ENCODE results near the gene CHST6.
"Not testable (repeated sequence)": the region's sequence is repeated elsewhere in the genome, so short reads cannot be mapped to it uniquely, and the experiment has no call there.

Gene CHST6

GRCh38 chr16:75475420-75475847, 19.8 kb downstream of the CHST6 start:
- DNase-seq = no peak

DNA sequence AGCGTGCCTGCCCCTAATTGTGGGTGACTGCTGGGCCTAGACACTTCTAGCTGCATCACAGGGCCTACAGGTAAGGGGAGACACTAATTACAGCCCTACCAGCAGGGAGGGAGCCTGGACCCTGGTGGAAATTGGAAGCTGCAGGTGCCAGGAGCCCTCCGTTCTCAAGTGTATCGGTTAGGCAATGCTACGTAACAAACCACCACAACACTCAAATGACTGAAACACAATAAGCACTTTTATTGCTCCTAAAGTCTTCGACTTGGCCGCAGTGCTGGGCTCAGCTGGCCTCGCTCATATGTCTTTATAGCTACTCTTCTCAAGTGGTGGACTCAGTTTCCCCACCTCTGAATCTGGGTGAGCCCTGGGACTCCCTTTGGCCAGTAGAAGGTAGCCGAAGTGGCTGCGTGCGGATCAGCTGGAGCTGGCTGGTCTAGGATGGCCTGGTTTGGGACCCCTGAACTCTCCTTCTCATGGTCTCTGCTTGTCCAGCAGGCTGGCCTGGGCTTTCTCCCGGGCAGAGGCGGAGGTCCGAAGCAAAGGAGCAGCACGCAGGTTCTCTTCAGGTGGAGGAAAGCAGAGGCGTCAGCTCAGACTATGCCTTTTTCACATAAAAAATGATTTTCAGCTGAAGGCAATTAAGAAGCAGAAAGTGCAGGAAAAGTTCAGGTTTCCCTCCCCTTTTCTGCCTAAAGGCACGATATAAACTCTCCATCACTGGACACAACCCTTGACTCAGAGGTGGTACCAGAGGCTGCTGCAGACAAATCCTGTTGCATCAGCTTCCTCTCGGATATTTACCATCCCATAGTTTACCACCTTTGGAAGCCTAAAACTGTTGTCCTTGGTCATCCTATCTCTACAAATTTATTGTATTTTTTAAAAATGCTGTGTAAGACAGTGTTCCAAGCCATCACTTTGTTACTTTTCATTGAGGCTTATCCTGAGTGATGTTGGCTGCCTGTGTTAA, 22.0 kb downstream of the CHST6 start:
- no peak for DNase-seq

DNA sequence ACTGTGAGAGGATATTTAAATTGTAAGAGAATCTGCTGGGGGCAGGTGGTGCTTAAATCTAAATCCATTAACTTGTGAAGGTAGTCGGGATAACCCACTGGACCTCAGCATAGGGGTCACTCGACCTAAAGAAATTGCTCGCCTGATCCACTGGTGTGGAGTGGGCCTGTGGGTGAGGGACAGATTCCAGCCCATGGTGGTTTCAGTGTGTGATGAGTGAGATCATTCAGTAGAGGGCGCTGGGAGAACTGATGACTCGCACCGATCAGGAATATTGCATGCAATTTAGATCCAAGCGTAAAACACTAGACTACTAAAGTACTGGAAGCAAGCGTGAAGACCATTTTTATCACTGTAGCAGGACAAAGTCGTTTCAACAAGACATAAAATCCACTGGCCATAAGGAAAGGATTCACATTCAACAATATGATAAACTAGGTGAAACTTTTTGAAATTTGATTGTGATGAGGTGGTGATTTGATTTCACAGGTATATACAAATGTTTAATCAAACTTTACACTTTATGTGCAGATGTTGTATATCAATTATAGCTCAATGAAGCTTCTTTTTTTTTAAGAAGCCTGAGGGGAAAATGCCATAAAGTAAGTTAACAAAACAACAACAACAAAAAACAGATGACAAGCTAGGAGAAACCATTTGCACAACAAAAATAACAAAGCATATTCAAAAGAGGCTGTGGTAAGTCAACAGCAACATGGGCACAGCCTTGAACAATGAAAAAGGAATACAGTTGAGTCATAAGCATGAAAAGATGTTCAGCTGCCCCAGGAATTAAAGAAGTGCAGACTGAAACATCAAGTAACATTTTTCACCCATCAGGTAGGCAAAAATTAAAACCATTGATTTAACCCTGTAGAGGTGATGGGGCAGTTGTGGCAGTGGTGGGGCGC, 23.3 kb downstream of the CHST6 start:
- DNase-seq = peak; percentile 11

GRCh38 chr16:75466760-75467159, 28.5 kb downstream of the CHST6 start:
- no peak for DNase-seq

DNA sequence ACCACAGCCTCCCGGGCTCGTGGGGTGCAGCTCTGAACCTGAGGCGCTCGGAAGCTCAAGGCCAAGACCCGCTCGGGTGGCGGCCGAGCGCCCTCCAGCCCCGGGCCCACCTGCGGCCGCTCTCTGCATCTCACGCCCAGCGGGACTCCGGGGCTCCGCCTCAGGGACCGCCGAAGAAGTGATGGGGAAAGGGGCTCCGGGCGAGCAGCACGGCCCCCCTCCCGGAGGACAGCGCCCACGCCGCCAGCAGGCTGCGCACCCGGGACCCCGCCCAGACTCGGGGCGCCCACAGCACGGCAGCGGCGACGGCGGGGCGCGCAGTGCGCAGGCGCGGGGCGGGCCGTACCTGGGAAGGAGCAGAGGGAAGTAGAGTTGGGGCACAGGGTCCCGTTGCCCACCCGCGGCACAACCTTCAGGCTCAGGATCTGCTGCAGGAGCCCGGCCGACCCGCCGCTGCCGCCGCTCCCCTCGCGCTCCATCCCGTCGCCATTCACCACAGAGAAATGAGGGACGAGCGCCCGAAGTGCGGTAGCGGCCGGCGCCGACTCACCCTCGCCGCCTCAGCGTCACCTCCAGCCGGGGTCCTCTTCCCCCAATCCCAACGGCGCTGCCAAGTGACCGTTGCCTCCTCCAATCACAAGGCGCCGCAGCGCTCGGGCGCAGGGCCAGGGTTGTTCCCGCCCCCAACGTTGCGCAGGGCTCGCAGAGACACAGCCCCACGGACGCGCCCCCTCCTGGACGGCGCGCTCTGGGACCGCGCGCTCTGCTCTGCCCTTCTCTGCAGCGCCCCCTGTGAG, 30.9 kb downstream of the CHST6 start, which contains the start of gene TMEM170A:
Gene TMEM170A, minus strand, starts transcription at position 568 of the 797 bp plus-strand sequence. Its CDS starts 89 bp downstream, at position 479.
- DNase-seq = peak; percentile 83

DNA sequence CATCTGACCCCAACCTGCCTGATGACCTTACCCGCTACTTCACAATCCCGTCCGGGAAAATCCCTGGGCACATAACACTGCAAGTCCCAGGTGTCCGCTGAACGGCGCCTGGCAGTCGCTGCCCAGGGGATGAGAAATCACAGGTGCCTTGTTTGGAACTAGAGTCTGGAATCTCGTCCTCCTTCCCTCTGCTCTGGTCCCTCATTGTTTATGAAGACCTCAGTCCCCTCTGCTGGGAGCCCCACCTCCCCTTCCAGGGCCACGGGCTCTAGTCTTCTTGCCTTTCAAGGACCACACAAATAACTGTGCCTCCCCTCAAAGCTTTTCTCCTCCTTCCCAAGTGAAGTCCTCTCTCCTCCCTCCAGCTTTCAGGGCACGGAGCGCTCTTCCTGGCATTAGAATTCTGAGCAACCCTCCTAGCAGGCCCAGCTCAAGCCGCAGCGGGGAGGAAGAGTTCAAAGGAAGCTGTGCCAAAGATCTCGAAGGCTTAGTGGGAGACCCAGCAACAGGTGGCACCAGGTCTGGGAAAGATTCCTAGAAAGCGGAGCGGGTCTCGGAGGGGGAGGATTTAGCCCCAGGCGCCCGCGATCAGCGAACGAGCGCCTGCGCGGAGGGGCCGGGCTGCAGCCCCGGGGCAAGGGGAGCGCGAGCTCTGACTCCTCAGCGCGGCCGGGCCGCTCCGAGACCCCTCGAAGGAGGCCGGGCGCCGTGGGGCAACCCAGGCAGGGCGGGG, 31.7 kb downstream of the CHST6 start:
- not testable (repeated sequence) for DNase-seq

- no peak for DNase-seq
These were observed 32.4 kb downstream of the CHST6 start for GRCh38 chr16:75462806-75463205.

- DNase-seq = no peak
These were observed 33.7 kb downstream of the CHST6 start for GRCh38 chr16:75461575-75461974.

DNA sequence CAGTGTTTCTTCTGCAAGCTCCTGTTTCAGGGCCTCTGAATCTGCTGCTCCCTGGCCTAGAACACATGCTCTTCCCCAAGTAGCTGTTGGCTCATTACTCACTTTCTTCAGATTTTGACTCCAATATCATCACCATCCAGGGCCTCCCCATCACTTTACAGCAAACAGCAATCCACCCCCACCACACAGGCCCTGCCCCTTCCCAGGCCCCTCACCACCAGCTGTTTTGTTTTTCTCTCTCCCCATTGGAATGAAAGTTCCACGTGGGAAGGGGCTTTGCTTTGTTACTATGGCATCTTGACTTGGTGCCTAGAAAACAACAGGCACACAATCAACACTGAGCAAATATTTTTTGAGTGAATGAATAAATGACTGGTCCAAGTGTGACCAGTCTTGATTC, 34.8 kb downstream of the CHST6 start:
- DNase-seq = no peak

- no peak for DNase-seq
These were observed 35.5 kb downstream of the CHST6 start for GRCh38 chr16:75459691-75460090.

DNA sequence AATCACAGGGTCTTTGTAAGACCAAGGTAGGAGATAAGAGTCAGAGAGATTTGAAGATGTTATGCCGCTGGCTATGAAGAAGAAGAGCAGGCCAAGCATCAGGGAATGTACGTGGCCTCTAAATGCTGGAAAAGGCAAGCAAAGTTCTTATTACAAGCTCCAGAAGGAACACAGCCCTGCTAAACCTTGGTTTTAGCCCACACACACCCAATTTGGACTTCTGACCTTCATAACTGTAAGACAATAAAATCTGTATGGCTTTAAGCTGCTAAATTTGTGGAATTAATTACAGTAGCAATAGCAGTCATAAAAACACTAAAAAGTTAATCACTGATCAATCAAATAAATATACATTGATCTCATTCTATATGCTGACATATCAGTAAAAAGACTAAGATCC, 36.8 kb downstream of the CHST6 start:
- DNase-seq = no peak

DNA sequence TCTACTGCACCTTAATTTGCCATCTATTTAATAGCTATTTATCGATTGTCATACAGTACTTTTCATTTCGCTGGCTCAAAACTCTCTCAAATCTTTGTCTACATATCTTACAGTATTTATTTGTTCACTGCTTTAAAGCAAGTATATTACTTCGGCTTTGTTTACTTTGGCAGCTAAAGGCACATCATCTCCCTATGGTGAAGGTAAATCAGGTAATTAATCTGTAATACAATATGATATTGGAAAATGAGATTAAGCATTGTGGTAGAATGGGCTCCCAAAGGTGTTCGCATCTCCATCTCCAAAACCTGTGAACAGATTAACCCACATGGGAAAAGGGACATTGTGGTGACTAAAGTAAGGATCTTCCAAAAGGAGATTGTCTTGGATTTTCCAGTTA, 37.2 kb downstream of the CHST6 start:
- DNase-seq = no peak

DNA sequence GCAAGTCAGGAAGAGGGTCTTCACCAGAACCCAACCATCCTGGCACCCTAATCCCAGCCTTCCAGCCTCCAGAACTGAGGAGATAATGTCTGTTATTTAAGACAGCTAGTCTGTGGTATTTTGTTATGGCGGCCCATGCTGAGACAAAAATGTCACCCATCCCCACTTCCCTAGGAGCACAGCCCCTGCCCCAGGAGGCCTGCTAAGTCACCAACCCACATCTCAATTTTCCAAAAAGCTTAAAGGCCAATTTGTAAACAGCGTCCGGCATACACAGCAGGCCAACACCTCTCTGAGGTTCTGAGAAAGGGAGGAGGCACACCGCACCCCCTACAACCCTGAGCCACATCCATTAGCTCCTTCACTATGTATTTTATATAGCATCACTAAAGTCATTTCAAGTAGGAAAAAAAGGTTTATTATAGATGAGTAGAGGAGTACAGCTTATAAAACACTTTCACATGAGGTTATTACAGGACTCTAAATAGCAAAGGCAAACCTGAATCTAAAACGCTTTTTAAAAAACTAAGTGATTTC, 37.7 kb downstream of the CHST6 start:
- no peak for DNase-seq

- DNase-seq = no peak
These were observed 38.3 kb downstream of the CHST6 start for GRCh38 chr16:75456971-75457370.

DNA sequence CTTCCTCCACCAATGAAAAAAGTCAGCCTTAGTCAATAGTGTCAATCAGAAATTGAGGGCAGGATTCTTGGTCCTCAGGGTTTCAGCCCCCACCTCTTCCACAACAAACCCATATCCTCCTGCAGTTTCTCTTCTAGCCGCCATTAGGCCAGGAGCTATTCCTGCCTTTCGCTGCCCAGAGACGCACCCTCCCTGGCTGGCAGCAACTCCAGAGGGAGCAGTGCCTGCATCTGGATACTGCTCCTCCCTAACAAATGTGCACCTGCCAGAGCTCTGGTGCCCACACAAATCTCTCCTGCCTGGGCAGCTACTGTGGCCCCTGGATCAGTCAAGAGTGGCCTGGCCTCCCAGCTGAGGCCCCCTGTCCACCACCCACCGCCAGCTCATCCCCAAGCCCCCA, 38.8 kb downstream of the CHST6 start:
- not testable (repeated sequence) for DNase-seq

DNA sequence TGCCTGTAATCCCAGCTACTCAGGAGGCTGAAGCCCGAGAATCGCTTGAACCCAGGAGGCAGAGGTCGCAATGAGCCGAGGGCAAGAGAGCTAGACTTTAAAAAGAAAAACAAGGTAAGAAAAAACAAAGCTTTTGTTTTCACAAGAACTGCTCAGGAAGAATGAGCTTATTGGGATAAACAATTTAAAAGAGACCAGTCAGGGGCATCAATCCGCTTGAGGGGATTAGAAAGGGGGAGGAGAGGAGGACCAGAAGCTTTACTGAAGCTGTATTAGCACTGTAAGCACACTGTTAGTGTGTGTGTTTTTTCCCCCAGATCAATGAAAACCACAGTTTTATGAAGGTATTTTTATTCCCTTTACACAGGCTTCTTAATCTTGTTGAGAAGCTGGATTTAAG, 39.6 kb downstream of the CHST6 start:
- no peak for DNase-seq

DNA sequence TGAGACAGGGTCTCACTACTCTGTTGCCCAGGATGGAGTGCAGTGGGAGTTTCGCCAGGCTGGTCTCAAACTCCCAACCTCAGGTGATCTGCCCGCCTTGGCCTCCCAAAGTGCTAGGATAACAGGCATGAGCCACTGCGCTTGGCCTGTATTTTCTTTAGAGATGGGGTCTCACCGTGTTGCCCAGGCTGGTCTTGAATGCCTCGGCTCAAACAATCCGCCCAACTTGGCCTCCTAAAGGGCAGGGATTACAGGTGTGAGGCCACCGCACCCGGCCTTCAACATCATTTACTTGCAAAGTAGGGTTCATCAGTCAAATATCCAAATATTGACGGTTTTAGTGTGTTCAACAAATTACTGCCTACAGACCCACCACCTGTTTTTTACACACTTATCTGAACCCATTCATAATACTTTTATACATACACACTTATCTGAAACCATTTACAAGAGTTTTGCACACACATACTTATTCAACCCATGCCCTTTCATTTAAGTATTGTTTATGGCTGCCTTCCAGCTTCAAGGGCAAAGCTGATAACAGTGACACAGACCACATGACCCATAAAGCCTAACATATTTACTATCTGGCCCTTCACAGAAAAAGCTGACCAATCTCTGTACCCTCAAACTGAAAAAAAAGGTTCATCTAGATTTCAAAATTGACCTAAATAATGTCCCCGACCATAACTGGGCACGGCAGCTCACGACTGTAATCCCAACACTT, 42.6 kb downstream of the CHST6 start:
- DNase-seq = no peak

- no peak for DNase-seq
These were observed 48.8 kb downstream of the CHST6 start for GRCh38 chr16:75446416-75446815.

GRCh38 chr16:75445298-75445697, 49.9 kb downstream of the CHST6 start:
- no peak for DNase-seq

DNA sequence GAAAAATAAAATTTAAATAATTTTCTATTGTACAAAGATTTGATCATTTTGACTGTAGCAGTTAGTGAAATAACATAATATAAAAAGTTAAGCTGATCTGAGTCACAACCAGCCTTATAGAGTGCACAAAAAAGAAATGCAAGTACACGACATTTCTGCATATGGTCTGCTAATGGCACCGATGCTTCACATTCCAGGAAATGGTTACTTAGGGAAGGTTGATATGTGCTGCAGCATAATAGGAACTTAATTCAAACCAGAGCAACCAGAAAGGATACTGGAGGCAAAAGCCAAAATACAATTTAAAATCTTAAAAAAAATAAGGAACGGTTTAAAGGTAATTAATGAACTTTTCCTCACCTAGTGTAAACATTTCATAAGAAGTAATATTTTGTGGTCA, 51.9 kb downstream of the CHST6 start:
- DNase-seq = no peak

Data from DMS79 (cell line).